B cell (primary cell): ENCODE results near the gene UBN1.

Experiments used
- EZH2 ChIP-seq: IDR thresholded peaks from 2 replicates; pipeline ENCODE4 v1.6.1; 2012; ENCODE audit warnings: borderline replicate concordance, low read depth, mild to moderate bottlenecking, moderate library complexity, low read length; ENCODE audit not compliant: insufficient read depth, poor library complexity, severe bottlenecking
- TF ChIP-seq, protein P1 (sequence below): fragments of 200-600 bp; IDR thresholded peaks from one replicate; pipeline ENCODE4 v1.8.0; 2022; ENCODE audit warnings: antibody characterized with exemption, mild to moderate bottlenecking

GRCh38 chr16:4892361-4893102 lies 45.3 kb downstream of the UBN1 start:
- TF ChIP-seq, protein P1, sequence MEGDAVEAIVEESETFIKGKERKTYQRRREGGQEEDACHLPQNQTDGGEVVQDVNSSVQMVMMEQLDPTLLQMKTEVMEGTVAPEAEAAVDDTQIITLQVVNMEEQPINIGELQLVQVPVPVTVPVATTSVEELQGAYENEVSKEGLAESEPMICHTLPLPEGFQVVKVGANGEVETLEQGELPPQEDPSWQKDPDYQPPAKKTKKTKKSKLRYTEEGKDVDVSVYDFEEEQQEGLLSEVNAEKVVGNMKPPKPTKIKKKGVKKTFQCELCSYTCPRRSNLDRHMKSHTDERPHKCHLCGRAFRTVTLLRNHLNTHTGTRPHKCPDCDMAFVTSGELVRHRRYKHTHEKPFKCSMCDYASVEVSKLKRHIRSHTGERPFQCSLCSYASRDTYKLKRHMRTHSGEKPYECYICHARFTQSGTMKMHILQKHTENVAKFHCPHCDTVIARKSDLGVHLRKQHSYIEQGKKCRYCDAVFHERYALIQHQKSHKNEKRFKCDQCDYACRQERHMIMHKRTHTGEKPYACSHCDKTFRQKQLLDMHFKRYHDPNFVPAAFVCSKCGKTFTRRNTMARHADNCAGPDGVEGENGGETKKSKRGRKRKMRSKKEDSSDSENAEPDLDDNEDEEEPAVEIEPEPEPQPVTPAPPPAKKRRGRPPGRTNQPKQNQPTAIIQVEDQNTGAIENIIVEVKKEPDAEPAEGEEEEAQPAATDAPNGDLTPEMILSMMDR = no peak
- TF ChIP-seq EZH2 = no peak
